H1 (cell line): ENCODE results near the gene FAM162A. TPM values are rescaled to one million over a fixed set of nuclear protein-coding genes. Genes with fewer than 3 reads are reported as not detected.

ENCODE experiments used
- HDAC2 ChIP-seq, 2 experiments: fragments of 300-600 bp in 1 of 2; sonication (generic) in 1 of 2; IDR thresholded peaks; 2 replicates each; pipeline ENCODE4 v1.6.1; 2011 to 2012; ENCODE audit warnings: low read depth in 2 of 2, low read length in 2 of 2, mild to moderate bottlenecking in 2 of 2, moderate library complexity in 2 of 2, borderline replicate concordance in 1 of 2, inconsistent platforms in 1 of 2
- polyA plus RNA-seq, 7 experiments: library from polyadenylated mRNA; depleted of rRNA in 3 of 7; stranded (reverse) in 5 of 7; unstranded in 2 of 7; fragments of >200 nt in 5 of 7; fragments of 200-250 nt in 2 of 7; gene quantifications; 1 replicate in 5 of 7; 2 replicates in 1 of 7; 4 replicates in 1 of 7; pipeline versions ENCODE4 v1.2.1 to v1.2.3, GENCODE V29; 2011 to 2013; ENCODE audit warnings: missing spikeins in 2 of 7, mixed read lengths in 2 of 7
- total RNA-seq: library from RNA; stranded (reverse); fragmentation: NEBNext Ultra II Directional; extraction: Animal tissue kit (Norgen Biotek cat#: 25700); gene quantifications from 2 replicates; pipeline ENCODE4 v1.2.1, GENCODE V29; 2021

The FAM162A gene
- total and polyA plus RNA-seq, 2 of the 8 experiments (the other 6 are each of a cell fraction or from before 2014, with no cell fraction given) = 38.2 to 59.7 TPM

DNA sequence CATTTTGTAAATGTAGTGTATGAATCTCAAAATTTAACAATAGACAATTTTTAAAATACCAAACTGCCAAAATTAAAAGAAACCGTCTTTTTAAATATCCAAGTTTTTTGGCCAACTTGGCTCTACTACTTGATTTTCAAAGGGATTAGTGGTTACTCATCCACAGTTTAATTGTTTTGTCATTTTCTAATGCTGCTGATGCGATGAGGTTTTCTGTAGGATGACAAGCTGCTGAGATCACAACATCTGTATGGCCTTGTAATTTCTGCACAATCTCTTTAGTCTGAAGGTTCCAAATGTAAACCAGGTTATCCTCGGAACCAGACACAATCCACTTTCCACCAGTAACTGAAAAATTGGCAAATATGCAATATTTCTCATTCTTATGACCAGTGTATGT, 30.4 kb downstream of the FAM162A start (continued):
- TF ChIP-seq HDAC2 (IDR thresholded peaks at IDR 0.05; ENCODE audit: borderline replicate concordance in 1 of 2, low read depth in 2 of 2, low read length in 2 of 2) = no peak
